Measurements from ENCODE around the gene LYRM4. TPM values are rescaled to one million over a fixed set of nuclear protein-coding genes. Genes with fewer than 3 reads are reported as not detected.

Gene LYRM4
- total and polyA plus RNA-seq, 9 of the 15 experiments (the other 6 are each of a cell fraction or from before 2014, with no cell fraction given), result 24.2 to 69.4 (median 41.8) TPM

GRCh38 chr6:5229356-5229755, 31.4 kb downstream of the LYRM4 start:
- CTCF ChIA-PET (ENCODE audit: low intra/inter-chr PET ratio), result no interaction called here
- peaks cover 5% of the 10 kb centered on the region; the same call in 1 of the 3 replicates for H3K79me2 ChIP-seq (ENCODE audit: control insufficient read depth, insufficient read depth, low read length)
- TF ChIP-seq ASH1L (IDR thresholded peaks at IDR 0.05; ENCODE audit: borderline replicate concordance, low read depth, partially characterized antibody), result no peak
- no peak for TF ChIP-seq CBFA2T3 (IDR thresholded peaks at IDR 0.05)
- TF ChIP-seq CXXC5 (CRISPR knock-in tag; IDR thresholded peaks at IDR 0.05), result no peak
- TF ChIP-seq ZFP30 (CRISPR knock-in tag; IDR thresholded peaks at IDR 0.05; ENCODE audit: borderline replicate concordance), result no peak
- TF ChIP-seq ZHX1 (conservative IDR thresholded peaks at IDR 0.05; ENCODE audit: low read length), result no peak
- no peak for TF ChIP-seq DACH1 (IDR thresholded peaks at IDR 0.05; ENCODE audit: partially characterized antibody)
- no peak for TF ChIP-seq ZNF407 (IDR thresholded peaks at IDR 0.05; ENCODE audit: low read depth)
- no peak for TF ChIP-seq TCF7 (IDR thresholded peaks at IDR 0.05; ENCODE audit: borderline replicate concordance)
- no peak for TF ChIP-seq HCFC1 (IDR thresholded peaks at IDR 0.05; ENCODE audit: low read depth, low read length)
- TF ChIP-seq ATF2 (CRISPR knock-in tag; IDR thresholded peaks at IDR 0.05), result no peak
- no peak for TF ChIP-seq HIVEP1 (CRISPR knock-in tag; IDR thresholded peaks at IDR 0.05)
- no peak for TF ChIP-seq KLF16 (IDR thresholded peaks at IDR 0.05)

More at GRCh38 chr6:5229356-5229755, 31.4 kb downstream of the LYRM4 start:
- no peak overlapping the region for H3K4me3 ChIP-seq
- H3K9ac ChIP-seq (ENCODE audit: insufficient read depth in 1 of 2, low read depth in 2 of 2, low read length in 2 of 2), result no peak overlapping the region
- no peaks in the 10 kb centered on the region for H3K9me1 ChIP-seq (ENCODE audit: control insufficient read depth, insufficient read depth, low read length)
- H3K36me3 ChIP-seq (ENCODE audit: control insufficient read depth, insufficient read depth, low read length), result peaks cover 21% of the 10 kb centered on the region; the same call in 1 of the 3 replicates
- intact Hi-C loops (cut with micrococcal nuclease), result no loop called here
- H4K20me1 ChIP-seq (replicated peaks; ENCODE audit: control insufficient read depth, insufficient read depth, low read length), result no peaks in the 10 kb centered on the region
- H3K27me3 ChIP-seq (ENCODE audit: control insufficient read depth in 2 of 2, insufficient read depth in 2 of 2, low read length in 2 of 2), result no peaks in the 10 kb centered on the region
- no TSS peak for BruUV-seq (replicated peaks)
- H3K4me2 ChIP-seq (ENCODE audit: insufficient read depth, low read length), result no peak overlapping the region
- in situ Hi-C loops (cut with MboI), result no loop called here
- no peak for ATAC-seq
- 89% methylated on average over 3 of the region's 3 CpGs for WGBS (ENCODE audit: insufficient coverage, low coverage, missing lambda C conversion rate)
- no peak for DNase-seq (ENCODE audit: extremely low read depth in 1 of 4, low spot score in 3 of 4)
- no peak overlapping the region for H2AFZ ChIP-seq (ENCODE audit: low read depth, low read length)
- no peak overlapping the region; the same call in 2 of the 3 replicates for H3K27ac ChIP-seq (ENCODE audit: extremely low read depth, low read depth, low read length)
- POLR2A ChIA-PET, result interaction anchor here (0.6 to 1.3 kb wide), 3 partner anchors 10 to 162 kb away, joined by 3 to 6 read pairs (median 3); no protein-coding TSS in a partner anchor
- H3K4me1 ChIP-seq (replicated peaks in 1 of 2; ENCODE audit: control insufficient read depth in 2 of 2, insufficient read depth in 2 of 2, low read length in 2 of 2), result peaks cover 0 to 16% of the 10 kb centered on the region in 2 experiments; a peak in 2 of 5 replicates
- H3K9me3 ChIP-seq (replicated peaks; ENCODE audit: control insufficient read depth, insufficient read depth, low read depth, low read length), result no peaks in the 10 kb centered on the region
- FAIRE-seq, result no peak

Data from K562 (cell line).